ENCODE measurements around the gene SLC6A7.
A peak's percentile ranks its signal among the peaks of the same experiment; 100 is the strongest.
"Not testable (repeated sequence)": the region's sequence is repeated elsewhere in the genome, so short reads cannot be mapped to it uniquely, and the experiment has no call there.

Gene SLC6A7

DNA sequence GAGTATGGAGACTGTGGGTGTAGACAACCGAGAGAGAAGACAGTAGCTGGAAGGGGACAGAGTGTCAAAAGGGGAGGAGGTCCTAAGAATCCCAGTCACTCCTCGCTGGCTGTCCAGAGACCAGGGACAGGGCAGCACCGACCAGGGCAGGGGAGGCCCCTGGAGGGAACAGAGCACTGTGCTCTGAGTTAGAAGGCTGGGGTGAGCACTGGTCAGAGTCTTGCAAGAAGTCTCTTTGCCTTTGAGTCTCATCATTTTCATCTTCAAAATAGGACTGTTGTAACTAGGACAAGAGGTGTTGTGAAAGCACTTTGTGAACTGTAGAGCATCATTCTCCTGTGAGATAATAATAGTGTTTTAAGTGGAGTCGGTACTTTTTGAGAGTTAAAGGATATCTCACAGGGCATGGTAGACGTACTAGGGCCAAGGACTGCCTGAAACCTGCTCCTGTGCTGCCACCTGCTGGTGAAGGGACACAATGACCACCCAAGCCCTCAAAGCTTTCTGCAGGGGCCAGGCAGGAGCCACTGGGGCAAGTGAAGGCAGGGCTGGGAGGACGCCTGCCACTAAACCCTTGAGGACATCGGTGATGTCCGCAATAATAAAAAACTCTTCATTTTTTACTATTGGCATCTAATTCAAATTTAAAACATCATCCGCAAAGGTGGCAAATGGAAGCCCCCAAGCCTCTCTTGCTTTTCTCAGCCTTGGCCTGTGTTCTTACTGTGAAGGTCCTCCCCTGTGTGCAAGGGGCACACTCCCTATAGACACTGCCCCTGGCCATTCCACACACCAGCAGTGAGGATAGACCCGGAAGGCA lies 28.2 kb downstream of the SLC6A7 start:
- peak; percentile 80 for DNase-seq (ENCODE audit: low spot score)

DNA sequence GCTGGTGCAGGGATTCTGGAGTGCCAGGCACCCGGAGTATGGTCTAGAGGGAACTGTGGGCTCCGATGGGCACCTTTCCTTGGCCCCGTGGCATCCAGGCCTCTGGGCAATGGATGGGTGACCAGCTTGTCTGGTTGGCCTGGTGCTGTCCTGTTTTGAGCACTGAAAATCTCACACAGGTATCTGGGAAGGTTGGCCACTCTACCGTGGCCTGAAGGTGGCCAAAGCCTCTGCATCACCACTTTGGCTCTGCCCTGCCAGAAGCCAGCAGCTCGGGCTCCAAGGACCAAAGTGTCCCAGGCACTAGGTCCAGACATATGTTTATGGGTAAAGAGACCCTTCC lies 28.8 kb downstream of the SLC6A7 start:
- no peak for DNase-seq (ENCODE audit: low spot score)

DNA sequence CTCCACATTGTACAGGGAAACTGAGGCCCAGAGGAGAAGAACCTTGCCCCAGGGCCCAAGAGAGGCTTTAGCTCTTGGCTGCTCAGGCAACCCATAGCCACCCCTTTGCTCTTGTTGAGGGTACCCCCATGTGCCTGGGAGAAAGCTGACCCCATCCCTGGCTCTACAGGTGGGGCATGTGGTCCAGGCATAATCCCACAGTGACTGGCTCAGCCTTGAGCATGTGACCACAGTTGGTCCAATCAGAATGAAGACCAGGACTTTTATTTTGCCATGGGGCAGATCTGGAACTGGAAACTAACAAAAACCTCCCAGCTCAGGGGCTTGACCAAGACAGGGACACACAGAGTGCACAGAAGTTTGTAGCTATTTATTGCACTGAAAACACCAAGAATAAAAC lies 29.3 kb downstream of the SLC6A7 start:
- no peak for DNase-seq (ENCODE audit: low spot score)

- DNase-seq (ENCODE audit: low spot score): no peak
These were observed 30.0 kb downstream of the SLC6A7 start for GRCh38 chr5:150219861-150220260.

DNA sequence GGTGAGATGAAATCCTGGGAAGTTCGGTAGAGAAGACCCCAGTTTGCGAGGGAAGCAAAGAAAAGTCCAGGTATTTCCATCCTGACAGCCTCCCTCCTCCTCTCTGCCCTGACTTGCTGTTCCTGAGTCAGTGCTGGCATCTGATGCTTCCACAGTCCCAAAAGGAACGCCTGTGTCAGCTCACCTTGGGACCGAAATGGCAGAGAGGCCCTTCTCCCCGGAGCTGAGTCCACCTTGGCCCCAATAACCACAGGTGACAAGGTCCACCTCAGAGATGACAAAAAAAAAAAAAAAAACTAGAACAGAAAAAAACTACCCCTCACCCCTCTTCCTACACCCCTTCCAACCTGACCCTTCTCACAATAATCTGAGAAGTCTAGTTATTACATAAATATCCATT lies 31.6 kb downstream of the SLC6A7 start:
- no peak for DNase-seq (ENCODE audit: low spot score)

GRCh38 chr5:150222906-150223305 lies 33.0 kb downstream of the SLC6A7 start:
- no peak for DNase-seq (ENCODE audit: low spot score)

DNA sequence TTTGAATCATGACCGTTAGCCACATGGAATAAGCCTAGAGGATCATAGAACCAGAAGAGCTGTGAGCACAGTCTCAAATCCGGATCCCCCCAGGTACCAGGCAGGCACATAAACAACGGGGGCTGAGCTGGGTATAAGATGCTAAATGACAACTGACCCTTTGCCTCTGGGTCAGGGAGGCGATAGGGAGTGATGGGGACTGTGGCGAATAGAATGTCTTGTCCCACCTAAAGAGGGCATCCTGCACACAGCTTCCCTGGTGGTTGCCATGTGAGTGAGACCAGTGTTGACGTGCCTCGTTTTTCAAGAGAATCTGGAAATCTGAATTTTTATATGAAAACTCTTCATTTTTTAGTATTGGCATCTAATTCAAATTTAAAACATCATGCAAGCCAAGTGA lies 33.6 kb downstream of the SLC6A7 start:
- DNase-seq (ENCODE audit: low spot score): no peak

GRCh38 chr5:150224483-150225027 lies 34.7 kb downstream of the SLC6A7 start:
- no peak for DNase-seq (ENCODE audit: low spot score)

DNA sequence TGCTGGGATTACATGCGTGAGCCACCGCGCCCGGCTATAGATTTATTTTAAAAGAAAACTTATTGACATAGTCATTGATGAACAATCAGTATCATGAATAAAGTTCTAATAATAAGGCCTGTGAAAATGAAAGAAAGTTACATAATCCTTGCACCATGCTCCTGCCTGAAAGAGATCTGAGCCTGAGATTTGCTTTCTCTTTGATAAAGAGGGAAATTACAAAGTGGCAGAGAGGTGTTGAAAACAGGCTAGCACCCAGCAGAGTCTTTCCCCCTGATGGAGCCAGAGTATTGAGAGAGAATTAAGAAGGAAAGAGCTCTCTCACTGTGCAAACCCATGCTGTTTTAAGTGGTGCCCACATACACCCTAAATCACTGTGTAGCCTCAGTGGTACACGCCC lies 37.2 kb downstream of the SLC6A7 start:
- DNase-seq (ENCODE audit: low spot score): no peak

GRCh38 chr5:150227606-150228273 lies 37.9 kb downstream of the SLC6A7 start:
- DNase-seq (ENCODE audit: low spot score): no peak

DNA sequence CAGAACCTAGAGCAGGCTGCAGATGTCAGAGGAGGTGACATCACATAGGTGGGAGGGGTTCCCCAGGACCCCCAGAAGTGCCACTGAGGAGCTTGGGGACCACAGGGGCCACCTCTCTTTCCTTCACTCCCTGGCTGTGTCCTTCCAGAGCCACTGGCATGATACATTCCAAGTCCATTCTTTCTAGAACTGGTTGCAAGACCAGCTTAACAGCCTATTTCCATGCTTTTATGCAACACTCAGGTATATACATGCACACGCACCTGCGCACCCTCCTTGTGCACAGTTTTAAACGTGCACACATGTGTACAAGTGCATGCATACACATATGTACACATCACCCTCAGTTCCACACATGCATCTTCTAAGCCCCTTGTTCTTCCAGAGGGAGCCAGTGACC lies 39.7 kb downstream of the SLC6A7 start:
- DNase-seq (ENCODE audit: low spot score): no peak

GRCh38 chr5:150230842-150231241 lies 41.0 kb downstream of the SLC6A7 start:
- no peak for DNase-seq (ENCODE audit: low spot score)

- DNase-seq (ENCODE audit: low spot score): not testable (repeated sequence)
These were observed 43.8 kb downstream of the SLC6A7 start for GRCh38 chr5:150233706-150234105.

- no peak for DNase-seq (ENCODE audit: low spot score)
These were observed 45.0 kb downstream of the SLC6A7 start for GRCh38 chr5:150234576-150235499.

DNA sequence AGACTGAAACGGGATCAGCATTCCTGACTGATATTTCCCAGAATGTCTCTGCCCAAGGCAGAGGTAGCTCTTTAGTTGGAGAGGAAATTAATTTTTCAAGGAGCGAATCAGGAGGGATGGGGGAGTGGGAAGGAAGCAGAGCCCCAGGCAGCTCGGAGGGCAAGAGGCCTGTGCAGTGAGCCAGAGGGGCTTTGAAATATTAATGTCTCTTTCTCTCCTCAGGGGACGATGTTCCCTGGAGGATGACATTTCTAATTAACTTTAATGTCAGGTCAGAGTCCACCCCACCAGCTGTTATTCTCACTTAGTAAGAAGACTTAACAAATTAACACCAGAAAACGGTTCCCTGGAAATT lies 45.6 kb downstream of the SLC6A7 start:
- no peak for DNase-seq (ENCODE audit: low spot score)

DNA sequence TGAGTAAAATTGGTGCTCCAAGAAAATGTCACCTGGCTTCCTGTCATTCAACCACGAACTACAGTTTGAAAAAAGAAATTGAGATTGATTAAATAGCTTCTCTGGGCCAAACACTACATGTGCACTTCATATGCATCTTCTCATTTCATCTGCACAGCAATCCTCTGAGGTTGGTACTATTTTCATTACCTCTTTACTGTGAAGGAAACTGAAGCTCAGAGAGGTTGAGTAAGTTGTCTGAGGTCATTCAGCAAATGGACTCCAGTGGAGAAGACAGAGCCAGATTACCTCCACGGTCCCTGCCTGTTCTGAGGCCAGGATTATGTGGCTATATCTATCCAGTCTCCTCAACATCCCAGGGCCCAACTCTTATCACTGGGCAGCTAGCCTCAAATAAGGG lies 46.5 kb downstream of the SLC6A7 start:
- no peak for DNase-seq (ENCODE audit: low spot score)

DNA sequence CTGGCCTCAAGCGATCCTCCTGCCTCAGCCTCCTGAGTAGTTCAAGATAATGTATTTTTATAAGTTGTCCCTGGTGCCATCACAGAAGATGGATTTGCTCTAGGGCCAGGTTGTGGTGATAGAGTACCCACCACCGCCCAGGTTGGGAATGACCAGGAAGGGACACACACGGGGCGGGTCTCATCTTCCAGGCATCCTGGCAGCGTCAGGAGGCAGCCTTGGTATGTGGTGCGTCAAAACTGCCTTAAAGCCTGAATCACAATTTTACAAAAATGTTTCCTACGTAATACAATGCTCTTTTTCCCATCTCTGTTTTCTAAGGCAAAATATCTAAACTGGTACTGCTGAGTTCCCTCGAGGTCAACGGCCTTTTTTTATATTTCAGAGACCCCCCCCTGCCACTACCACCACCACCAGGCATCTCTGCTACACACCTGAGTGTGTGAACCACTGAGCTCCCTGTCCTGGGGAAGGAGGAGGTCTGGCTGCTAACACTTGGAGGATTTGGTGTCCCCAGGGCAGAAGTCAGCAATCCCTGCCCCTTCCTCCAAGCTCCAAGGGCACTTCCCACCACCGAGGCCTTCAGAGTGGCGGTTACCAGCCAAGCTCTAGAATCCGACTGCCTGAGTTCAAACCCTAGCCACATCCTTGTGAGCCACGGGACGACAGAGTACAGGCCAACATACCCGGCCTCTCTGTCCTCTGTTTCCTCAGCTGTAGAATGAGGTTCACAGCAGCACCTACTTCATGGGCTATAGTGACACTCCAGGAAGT lies 47.3 kb downstream of the SLC6A7 start:
- DNase-seq (ENCODE audit: low spot score): no peak

DNA sequence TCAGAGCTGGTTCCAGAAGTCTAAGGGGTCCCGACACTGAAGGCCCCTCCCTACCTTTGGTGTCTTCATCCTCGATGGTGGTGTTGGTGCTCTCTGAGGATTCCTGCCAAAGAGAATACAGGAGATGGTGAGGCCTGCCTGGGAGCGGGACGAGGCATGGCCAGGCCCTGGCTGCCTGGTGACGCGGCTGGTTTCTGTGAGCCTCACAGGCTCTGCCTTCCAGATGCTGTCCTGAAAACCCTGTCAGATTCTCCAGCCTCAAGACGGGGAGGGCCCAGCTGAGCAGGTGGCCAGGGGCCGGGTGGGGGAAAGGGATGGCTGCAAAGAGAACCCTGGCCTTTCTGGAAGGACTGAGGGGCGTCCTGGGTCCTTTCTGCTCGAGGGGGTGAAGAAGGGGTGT lies 48.8 kb downstream of the SLC6A7 start:
- no peak for DNase-seq (ENCODE audit: low spot score)

GRCh38 chr5:150239099-150239793 lies 49.4 kb downstream of the SLC6A7 start:
- DNase-seq (ENCODE audit: low spot score): no peak

- no peak for DNase-seq (ENCODE audit: low spot score)
These were observed 49.9 kb downstream of the SLC6A7 start for GRCh38 chr5:150239794-150240122.

Measured in LoVo (cell line).